ENCODE measurements around the gene SYCN. TPM values are rescaled to one million over a fixed set of nuclear protein-coding genes. Genes with fewer than 3 reads are reported as not detected.

Gene SYCN
- total and polyA plus RNA-seq, 2 of the 8 experiments (the other 6 are each of a cell fraction or from before 2014, with no cell fraction given): not detected

- no peaks in the 10 kb centered on the region for H3K27me3 ChIP-seq (replicated peaks in 1 of 4; ENCODE audit: control insufficient read depth in 3 of 4, extremely low read depth in 1 of 4, insufficient read depth in 3 of 4, low read length in 3 of 4)
- CTCF ChIA-PET (ENCODE audit: partially characterized antibody): interaction anchor here (0.7 to 5.1 kb wide), 3 partner anchors 14 to 42 kb away, joined by 3 to 33 read pairs (median 10); partner anchors contain the start of gene NCCRP1
- no peak overlapping the region for H4K5ac ChIP-seq (ENCODE audit: insufficient read length, low read depth, low read length)
- DNase-seq (ENCODE audit: low read depth in 1 of 2, low spot score in 2 of 2) (no peak), FAIRE-seq (no peak)
- no peak overlapping the region; the same call in 1 of the 2 replicates for H4K8ac ChIP-seq (ENCODE audit: extremely low read depth, insufficient read depth, low read length)
- H3K79me1 ChIP-seq (ENCODE audit: low read depth, low read length): no peaks in the 10 kb centered on the region
- H2BK12ac ChIP-seq (ENCODE audit: low read depth, low read length): no peak overlapping the region
- no peak overlapping the region for H3K56ac ChIP-seq (replicated peaks; ENCODE audit: insufficient read length, low read depth, low read length)
- no peak overlapping the region for H2AK5ac ChIP-seq (ENCODE audit: low read depth, low read length)
- no peak overlapping the region for H4K91ac ChIP-seq (replicated peaks; ENCODE audit: insufficient read length, low read length)
- no peak overlapping the region for H3K9ac ChIP-seq (replicated peaks in 1 of 4; ENCODE audit: extremely low read depth in 1 of 4, low read depth in 3 of 4, low read length in 3 of 4)
- peaks cover 0 to 11% (median 4%) of the 10 kb centered on the region in 4 experiments; a peak in 6 of 7 replicates for H3K4me1 ChIP-seq (replicated peaks in 1 of 4; ENCODE audit: control insufficient read depth in 3 of 4, insufficient read depth in 4 of 4, low read length in 3 of 4)
- H3K23ac ChIP-seq (ENCODE audit: insufficient read length): no peak overlapping the region
- H4K20me1 ChIP-seq (replicated peaks in 1 of 2; ENCODE audit: control insufficient read depth in 1 of 2, insufficient read depth in 2 of 2, low read length in 2 of 2): peaks cover 4 to 10% of the 10 kb centered on the region in 2 experiments
- no peaks in the 10 kb centered on the region for H3K23me2 ChIP-seq (ENCODE audit: low read depth, low read length)
- TF ChIP-seq SIX5 (IDR thresholded peaks at IDR 0.05; ENCODE audit: low read depth, low read length) (no peak), KDM4A (IDR thresholded peaks at IDR 0.05; ENCODE audit: low read depth, low read length, severe bottlenecking) (no peak), RNF2 (IDR thresholded peaks at IDR 0.05; ENCODE audit: borderline replicate concordance, low read depth, low read length, missing control alignments, poor library complexity, severe bottlenecking) (no peak), SP2 (IDR thresholded peaks at IDR 0.05; ENCODE audit: low read length) (no peak)
- no peak overlapping the region for H2BK20ac ChIP-seq (ENCODE audit: low read length)
- H2AFZ ChIP-seq (ENCODE audit: low read length): no peak overlapping the region
- H3K4ac ChIP-seq (replicated peaks; ENCODE audit: insufficient read length, low read depth, low read length): no peak overlapping the region
- no peaks in the 10 kb centered on the region; a peak in 1 of 4 replicates for H3K79me2 ChIP-seq (ENCODE audit: control insufficient read depth in 1 of 2, insufficient read depth in 2 of 2, low read length in 2 of 2)
- WGBS, 2 experiments (ENCODE audit: extremely low coverage in 1 of 2, insufficient coverage in 1 of 2, insufficient read length in 1 of 2, insufficient replicate concordance in 2 of 2, low coverage in 1 of 2, low lambda C conversion rate in 2 of 2, missing lambda C conversion rate in 1 of 2): 87% methylated on average over 12 of the region's 25 CpGs; no CpG with 5 or more reads in 1 of the 2 experiments
- H2BK15ac ChIP-seq (ENCODE audit: low read length): no peak overlapping the region
- no peak overlapping the region for H2BK120ac ChIP-seq (replicated peaks; ENCODE audit: low read depth, low read length)
- H2BK5ac ChIP-seq (ENCODE audit: low read depth, low read length): 0 out of 2 replicates have a peak overlapping the region, but pooled peaks have one; percentile 30
- H3K4me2 ChIP-seq (ENCODE audit: insufficient read depth in 1 of 2, low read depth in 2 of 2, low read length in 2 of 2): no peak overlapping the region
- no peak overlapping the region for H3K18ac ChIP-seq (ENCODE audit: extremely low read depth, low read length)
- no peak overlapping the region for H3K27ac ChIP-seq (ENCODE audit: low read depth, low read length)
- H3K9me3 ChIP-seq (ENCODE audit: insufficient read depth in 2 of 2, low read depth in 1 of 2, low read length in 1 of 2): no peaks in the 10 kb centered on the region
- no peak overlapping the region for H3K14ac ChIP-seq (ENCODE audit: insufficient read length)
- POLR2A ChIA-PET (ENCODE audit: partially characterized antibody): interaction anchor here (0.8 kb wide), 1 partner anchor 16 kb away, joined by 4 read pairs; no protein-coding TSS in a partner anchor
- H3K36me3 ChIP-seq (ENCODE audit: control insufficient read depth in 2 of 4, insufficient read depth in 4 of 4, low read length in 3 of 4): peaks cover 0 to 33% (median 10%) of the 10 kb centered on the region in 4 experiments; a peak in 3 of 8 replicates
- H3K4me3 ChIP-seq (ENCODE audit: extremely low read depth in 1 of 4, insufficient read depth in 2 of 4, low read depth in 3 of 4, low read length in 4 of 4): no peak overlapping the region
These were observed 30.5 kb downstream of the SYCN start for GRCh38 chr19:39173502-39173991.

All from H1 (cell line).